ENCODE data around the gene TMEM175. TPM values are rescaled to one million over a fixed set of nuclear protein-coding genes. Genes with fewer than 3 reads are reported as not detected.

TMEM175 gene
- polyA plus RNA-seq, 1 donor (not counting 4 experiments of a cell fraction or from before 2014, with no cell fraction given): 23.2 TPM

- Histone ChIP-seq H3K36me3 (ENCODE audit: control insufficient read depth in 2 of 2, extremely low read depth in 1 of 2, insufficient read depth in 2 of 2, low read length in 2 of 2) (no peaks in the 10 kb centered on the region), H3K4me3 (ENCODE audit: control insufficient read depth in 2 of 3, extremely low read depth in 1 of 3, insufficient read depth in 2 of 3, low read depth in 1 of 3, low read length in 3 of 3) (no peak overlapping the region), H3K9ac (ENCODE audit: control insufficient read depth, extremely low read depth, insufficient read depth, low read length) (no peak overlapping the region), H4K20me1 (ENCODE audit: control insufficient read depth, extremely low read depth, insufficient read depth, low read length) (no peaks in the 10 kb centered on the region), H3K4me2 (ENCODE audit: control insufficient read depth, extremely low read depth, insufficient read depth, low read depth, low read length) (no peak overlapping the region), H3K27me3 (ENCODE audit: control insufficient read depth, extremely low read depth, insufficient read depth, low read length) (peaks cover 51% of the 10 kb centered on the region), H3K27ac (ENCODE audit: control insufficient read depth, insufficient read depth, low read length) (no peak overlapping the region), H3K79me2 (ENCODE audit: control insufficient read depth, insufficient read depth, low read length) (no peaks in the 10 kb centered on the region), H2AFZ (ENCODE audit: control insufficient read depth, low read length) (no peak overlapping the region), H3K9me3 (ENCODE audit: control insufficient read depth, low read depth, low read length) (no peaks in the 10 kb centered on the region), H3K9me1 (ENCODE audit: control insufficient read depth, extremely low read depth, insufficient read depth, low read length) (no peaks in the 10 kb centered on the region), H3K4me1 (ENCODE audit: control insufficient read depth, extremely low read depth, insufficient read depth, low read length) (no peaks in the 10 kb centered on the region)
- no peak for TF ChIP-seq EZH2 (IDR thresholded peaks at IDR 0.05; ENCODE audit: low read length)
- TF ChIP-seq, protein P1, sequence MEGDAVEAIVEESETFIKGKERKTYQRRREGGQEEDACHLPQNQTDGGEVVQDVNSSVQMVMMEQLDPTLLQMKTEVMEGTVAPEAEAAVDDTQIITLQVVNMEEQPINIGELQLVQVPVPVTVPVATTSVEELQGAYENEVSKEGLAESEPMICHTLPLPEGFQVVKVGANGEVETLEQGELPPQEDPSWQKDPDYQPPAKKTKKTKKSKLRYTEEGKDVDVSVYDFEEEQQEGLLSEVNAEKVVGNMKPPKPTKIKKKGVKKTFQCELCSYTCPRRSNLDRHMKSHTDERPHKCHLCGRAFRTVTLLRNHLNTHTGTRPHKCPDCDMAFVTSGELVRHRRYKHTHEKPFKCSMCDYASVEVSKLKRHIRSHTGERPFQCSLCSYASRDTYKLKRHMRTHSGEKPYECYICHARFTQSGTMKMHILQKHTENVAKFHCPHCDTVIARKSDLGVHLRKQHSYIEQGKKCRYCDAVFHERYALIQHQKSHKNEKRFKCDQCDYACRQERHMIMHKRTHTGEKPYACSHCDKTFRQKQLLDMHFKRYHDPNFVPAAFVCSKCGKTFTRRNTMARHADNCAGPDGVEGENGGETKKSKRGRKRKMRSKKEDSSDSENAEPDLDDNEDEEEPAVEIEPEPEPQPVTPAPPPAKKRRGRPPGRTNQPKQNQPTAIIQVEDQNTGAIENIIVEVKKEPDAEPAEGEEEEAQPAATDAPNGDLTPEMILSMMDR (optimal IDR thresholded peaks at IDR 0.05 in 1 of 3, IDR thresholded peaks at IDR 0.05 in 1 of 3, conservative IDR thresholded peaks at IDR 0.05 in 1 of 3; ENCODE audit: extremely low read depth in 1 of 3, insufficient read depth in 2 of 3, low read length in 3 of 3): no peak
- DNase-seq (ENCODE audit: low read depth, low spot score): no peak
- dilution Hi-C loops (cut with MboI; ENCODE audit: extremely low pct_ligation_motif_present, low sequenced_read_pairs): no loop called here
- FAIRE-seq: no peak
These were observed 64.1 kb downstream of the TMEM175 start for GRCh38 chr4:996030-996996.

DNA sequence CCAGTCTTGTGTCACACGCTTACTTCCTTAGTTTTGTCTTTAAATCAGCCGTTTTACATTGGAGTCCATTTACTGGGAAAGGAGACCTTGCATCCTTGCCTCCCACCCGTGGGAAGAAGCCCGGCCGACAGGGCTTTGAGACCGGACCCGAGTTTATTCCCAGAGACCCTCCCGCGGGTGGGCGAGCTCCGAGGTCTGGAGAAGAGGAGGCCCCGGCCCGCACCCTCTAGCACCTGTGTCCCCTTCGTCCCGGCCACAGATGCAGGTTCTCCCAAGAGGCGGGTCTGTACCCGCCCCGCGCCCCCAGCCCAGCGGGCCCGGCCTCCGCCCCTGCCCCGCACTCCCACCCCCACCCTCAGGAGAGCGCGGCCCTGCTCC is 64.7 kb downstream of the TMEM175 start:
- Histone ChIP-seq H3K9ac (ENCODE audit: control insufficient read depth, extremely low read depth, insufficient read depth, low read length) (no peak overlapping the region), H3K79me2 (ENCODE audit: control insufficient read depth, insufficient read depth, low read length) (no peaks in the 10 kb centered on the region), H3K4me3 (ENCODE audit: control insufficient read depth in 2 of 3, extremely low read depth in 1 of 3, insufficient read depth in 2 of 3, low read depth in 1 of 3, low read length in 3 of 3) (no peak overlapping the region), H3K9me3 (ENCODE audit: control insufficient read depth, low read depth, low read length) (no peaks in the 10 kb centered on the region), H3K9me1 (ENCODE audit: control insufficient read depth, extremely low read depth, insufficient read depth, low read length) (no peaks in the 10 kb centered on the region), H3K36me3 (ENCODE audit: control insufficient read depth in 2 of 2, extremely low read depth in 1 of 2, insufficient read depth in 2 of 2, low read length in 2 of 2) (no peaks in the 10 kb centered on the region), H3K4me2 (ENCODE audit: control insufficient read depth, extremely low read depth, insufficient read depth, low read depth, low read length) (no peak overlapping the region), H4K20me1 (ENCODE audit: control insufficient read depth, extremely low read depth, insufficient read depth, low read length) (no peaks in the 10 kb centered on the region), H3K4me1 (ENCODE audit: control insufficient read depth, extremely low read depth, insufficient read depth, low read length) (no peaks in the 10 kb centered on the region), H3K27ac (ENCODE audit: control insufficient read depth, insufficient read depth, low read length) (no peak overlapping the region), H2AFZ (ENCODE audit: control insufficient read depth, low read length) (no peak overlapping the region), H3K27me3 (ENCODE audit: control insufficient read depth, extremely low read depth, insufficient read depth, low read length) (peaks cover 58% of the 10 kb centered on the region)
- DNase-seq (ENCODE audit: low read depth, low spot score): no peak
- no peak for FAIRE-seq
- TF ChIP-seq, protein P1 (optimal IDR thresholded peaks at IDR 0.05 in 1 of 3, IDR thresholded peaks at IDR 0.05 in 1 of 3, conservative IDR thresholded peaks at IDR 0.05 in 1 of 3; ENCODE audit: extremely low read depth in 1 of 3, insufficient read depth in 2 of 3, low read length in 3 of 3): no peak
- TF ChIP-seq EZH2 (IDR thresholded peaks at IDR 0.05; ENCODE audit: low read length): no peak
- dilution Hi-C loops (cut with MboI; ENCODE audit: extremely low pct_ligation_motif_present, low sequenced_read_pairs): no loop called here
